HCT116 (cell line): ENCODE measurements around the gene SPSB3. TPM values are rescaled to one million over a fixed set of nuclear protein-coding genes. Genes with fewer than 3 reads are reported as not detected.

Source experiments
- ATAC-seq: fragments of 200-7000 bp; cut with Tn5 transposase; 2 replicates; pipeline ENCODE4 v1.9.1; 2020; ENCODE audit warnings: mild to moderate bottlenecking, moderate library complexity
- BruUV-seq: library from RNA; stranded (reverse); fragments of 400-500 nt; replicated peaks from 2 replicates; lab custom pipeline; 2021; lab: Mats Ljungman, UMichigan
- CTCF ChIA-PET: fragments of 300-600 bp; sonication (Branson Sonifier 250); formaldehyde crosslinking; loops from one replicate; lab custom pipeline; 2021; ENCODE audit warnings: antibody characterized with exemption; lab: Charles Lee
- POLR2A ChIA-PET: fragments of 300-600, 350-600 bp; sonication (Branson Sonifier 250); formaldehyde crosslinking; loops from one replicate; lab custom pipeline; 2021; ENCODE audit warnings: antibody characterized with exemption; lab: Charles Lee
- RAD21 ChIA-PET, 2 experiments: fragments of 300-600 bp; sonication (Branson Sonifier 250); formaldehyde crosslinking; loops; one replicate each; lab custom pipeline; 2023; ENCODE audit warnings: low total read pairs in 2 of 2; ENCODE audit not compliant: uncharacterized antibody in 2 of 2, unreplicated experiment in 2 of 2, low non-redundant PET in 1 of 2; lab: Charles Lee
- DNase-seq: peaks from one replicate; pipeline ENCODE4 v3.0.0-alpha.2; 2010; ENCODE audit warnings: low read depth, low spot score
- H2AFZ ChIP-seq: fragments of 200-600 bp; shearing (Covaris generic), sonication (generic); 2 replicates; pipeline ENCODE4 v1.6.1; 2017; ENCODE audit warnings: low read depth, mixed run types, mixed read lengths, antibody characterized with exemption, low read length; ENCODE audit not compliant: poor library complexity, severe bottlenecking
- H3K27ac ChIP-seq: 2 replicates; pipeline ENCODE4 v1.5.1; 2012; ENCODE audit warnings: low read depth, low read length
- H3K27me3 ChIP-seq: fragments of 200-600 bp; sonication (generic); 2 replicates; pipeline ENCODE4 v1.6.1; 2016; ENCODE audit warnings: mixed run types, low read length, mixed read lengths; ENCODE audit not compliant: insufficient read depth
- H3K36me3 ChIP-seq, 2 experiments: fragments of 200-500 bp in 1 of 2; fragments of 200-600 bp in 1 of 2; sonication (Bioruptor generic) in 1 of 2; sonication (generic) in 1 of 2; 2 replicates each; pipeline versions ENCODE4 v1.5.1 to v1.6.1; 2014 to 2016; ENCODE audit warnings: low read length in 2 of 2, inconsistent platforms in 1 of 2, mixed read lengths in 1 of 2, mixed run types in 1 of 2; ENCODE audit not compliant: insufficient read depth in 2 of 2, control insufficient read depth in 1 of 2
- H3K4me1 ChIP-seq, 2 experiments: fragments of 200-600 bp in 1 of 2; sonication (generic) in 1 of 2; 2 replicates each; pipeline versions ENCODE4 v1.5.1 to v1.6.1; 2012 to 2017; ENCODE audit warnings: low read length in 2 of 2, inconsistent platforms in 1 of 2, mild to moderate bottlenecking in 1 of 2, mixed read lengths in 1 of 2, mixed run types in 1 of 2, moderate library complexity in 1 of 2; ENCODE audit not compliant: insufficient read depth in 2 of 2, control insufficient read depth in 1 of 2
- H3K4me2 ChIP-seq: fragments of 200-600 bp; sonication (generic); 2 replicates; pipeline ENCODE4 v1.6.1; 2017; ENCODE audit warnings: mixed run types, low read length, mixed read lengths
- H3K4me3 ChIP-seq, 2 experiments: fragments of 200-600 bp in 1 of 2; sonication (generic) in 1 of 2; replicated peaks in 1 of 2; 2 replicates each; pipeline ENCODE4 v1.5.1; 2011 to 2016; ENCODE audit warnings: low read length in 2 of 2, control low read depth in 1 of 2, low read depth in 1 of 2, mild to moderate bottlenecking in 1 of 2, mixed read lengths in 1 of 2, mixed run types in 1 of 2
- H3K79me2 ChIP-seq: fragments of 200-600 bp; sonication (generic); 2 replicates; pipeline ENCODE4 v1.6.1; 2017; ENCODE audit warnings: mild to moderate bottlenecking, mixed run types, low read length, moderate library complexity, mixed read lengths; ENCODE audit not compliant: insufficient read depth
- H3K9ac ChIP-seq: fragments of 200-600 bp; sonication (generic); 2 replicates; pipeline ENCODE4 v1.6.1; 2016; ENCODE audit warnings: low read length, mixed read lengths
- H3K9me2 ChIP-seq: fragments of 200-600 bp; sonication (generic), shearing (Covaris generic); 2 replicates; pipeline ENCODE4 v1.6.1; 2017; ENCODE audit warnings: mixed run types, mild to moderate bottlenecking, moderate library complexity; ENCODE audit not compliant: insufficient read depth
- H3K9me3 ChIP-seq, 2 experiments: fragments of 200-500 bp in 1 of 2; fragments of 200-600 bp in 1 of 2; sonication (Bioruptor generic) in 1 of 2; sonication (generic) in 1 of 2; 2 replicates each; pipeline ENCODE4 v1.6.1; 2014 to 2017; ENCODE audit warnings: low read length in 2 of 2, mixed read lengths in 2 of 2, inconsistent platforms in 1 of 2, low read depth in 1 of 2, mild to moderate bottlenecking in 1 of 2, mixed run types in 1 of 2, moderate library complexity in 1 of 2; ENCODE audit not compliant: control insufficient read depth in 1 of 2, insufficient read depth in 1 of 2
- H4K20me1 ChIP-seq: fragments of 200-600 bp; sonication (generic), shearing (Covaris generic); 2 replicates; pipeline ENCODE4 v1.6.1; 2017; ENCODE audit warnings: mixed run types, mild to moderate bottlenecking, moderate library complexity; ENCODE audit not compliant: insufficient read depth
- CTCF ChIP-seq, 3 experiments: fragments of 200-600 bp in 1 of 3; sonication (generic) in 1 of 3; IDR thresholded peaks in 2 of 3; conservative IDR thresholded peaks in 1 of 3; 2 replicates each; pipeline ENCODE4 v1.5.1; 2012 to 2017; ENCODE audit warnings: low read depth in 2 of 3, low read length in 2 of 3, antibody characterized with exemption in 1 of 3, borderline replicate concordance in 1 of 3, control low read depth in 1 of 3, mild to moderate bottlenecking in 1 of 3, mixed read lengths in 1 of 3, mixed run types in 1 of 3, moderate library complexity in 1 of 3; ENCODE audit not compliant: insufficient read depth in 1 of 3
- EZH2phosphoT487 ChIP-seq: fragments of 200-600 bp; IDR thresholded peaks from 2 replicates; pipeline ENCODE4 v1.6.1; 2018; ENCODE audit warnings: antibody characterized with exemption, borderline replicate concordance
- JUND ChIP-seq: IDR thresholded peaks from 2 replicates; pipeline ENCODE4 v1.6.1; 2012
- MAX ChIP-seq: IDR thresholded peaks from 2 replicates; pipeline ENCODE4 v1.6.1; 2012
- POLR2A ChIP-seq: IDR thresholded peaks from 2 replicates; pipeline ENCODE4 v1.7.0; 2011; ENCODE audit warnings: borderline replicate concordance; ENCODE audit not compliant: insufficient read depth, insufficient read length; ENCODE audit errors: extremely low read depth
- POLR2AphosphoS5 ChIP-seq: IDR thresholded peaks from 2 replicates; pipeline ENCODE4 v1.6.1; 2011; ENCODE audit warnings: mild to moderate bottlenecking, low read depth, low read length, moderate library complexity
- RAD21 ChIP-seq: IDR thresholded peaks from 2 replicates; pipeline ENCODE4 v1.6.1; 2012; ENCODE audit warnings: low read depth, mild to moderate bottlenecking
- SIN3A ChIP-seq: IDR thresholded peaks from 2 replicates; pipeline ENCODE4 v1.6.1; 2012; ENCODE audit warnings: low read depth
- SRF ChIP-seq: IDR thresholded peaks from 2 replicates; pipeline ENCODE4 v1.6.1; 2012; ENCODE audit warnings: low read depth
- TCF7L2 ChIP-seq: IDR thresholded peaks from 2 replicates; pipeline ENCODE4 v1.7.0; 2011; ENCODE audit warnings: borderline replicate concordance, inconsistent platforms; ENCODE audit not compliant: insufficient read depth, insufficient read length; ENCODE audit errors: extremely low read depth
- ZNF274 ChIP-seq: fragments of 200-500 bp; sonication (Bioruptor generic); IDR thresholded peaks from 2 replicates; pipeline ENCODE4 v1.6.1; 2014; ENCODE audit warnings: mild to moderate bottlenecking, low read depth, low read length, inconsistent platforms
- intact Hi-C: fragments of 100-400 bp; cut with micrococcal nuclease; formaldehyde crosslinking; loops from 2 replicates; pipeline ENCODE4 v1.10.0; 2022
- total RNA-seq: library from RNA; stranded (reverse); gene quantifications from one replicate; pipeline ENCODE4 v1.2.1, GENCODE V29; 2021; ENCODE audit not compliant: unreplicated experiment

SPSB3 gene
- total RNA-seq, 1 experiment from 2014 or later: 31.6 TPM

- POLR2A ChIA-PET: no interaction called here
- no TSS peak for BruUV-seq
- Histone ChIP-seq H3K9me2 (no peaks in the 10 kb centered on the region), H3K9ac (no peak overlapping the region), H4K20me1 (no peaks in the 10 kb centered on the region), H3K27ac (no peak overlapping the region), H3K27me3 (no peaks in the 10 kb centered on the region), H3K9me3 (peaks cover 0 to 7% of the 10 kb centered on the region in 2 experiments; a peak in 1 of 4 replicates), H3K4me2 (no peak overlapping the region), H3K4me1 (no peaks in the 10 kb centered on the region), H3K79me2 (peaks cover under 1% of the 10 kb centered on the region; the same call in 1 of the 2 replicates), H3K36me3 (peaks cover 2 to 6% of the 10 kb centered on the region in 2 experiments; a peak in 3 of 4 replicates)
- DNase-seq: no peak
- ATAC-seq: no peak
- CTCF ChIA-PET: no interaction called here
- intact Hi-C loops: no loop called here
- TF ChIP-seq JUND: no peak
- no peak for TF ChIP-seq POLR2A
- no peak for TF ChIP-seq MAX
- TF ChIP-seq EZH2phosphoT487: no peak
- no peak for TF ChIP-seq SIN3A
- no peak for TF ChIP-seq ZNF274
- TF ChIP-seq CTCF (IDR thresholded peaks at IDR 0.05 in 2 of 3, conservative IDR thresholded peaks at IDR 0.05 in 1 of 3; ENCODE audit: borderline replicate concordance in 1 of 3, insufficient read depth in 1 of 3, low read depth in 2 of 3, low read length in 2 of 3): no peak
- TF ChIP-seq SRF: no peak
- TF ChIP-seq POLR2AphosphoS5: no peak
- TF ChIP-seq TCF7L2: no peak
- no peak for TF ChIP-seq RAD21
- TF ChIP-seq, all 23 proteins: peak for 0
- RAD21 ChIA-PET: no interaction called here
- H2AFZ ChIP-seq: no peak overlapping the region
- H3K4me3 ChIP-seq: no peak overlapping the region
These were observed 51.3 kb downstream of the SPSB3 start for GRCh38 chr16:1731073-1731472.
